SK-N-SH (cell line): ENCODE results near the gene GLS. TPM values are rescaled to one million over a fixed set of nuclear protein-coding genes. Genes with fewer than 3 reads are reported as not detected.

ENCODE experiments used
- CTCF ChIA-PET: fragments of 300-600, 350-600 bp; formaldehyde crosslinking; extraction: SDS; loops from one replicate; lab custom pipeline; 2021; lab: Yijun Ruan, JAX
- POLR2A ChIA-PET: fragments of 350-600 bp; sonication (Branson Sonifier 250); formaldehyde crosslinking; extraction: SDS; loops from one replicate; lab custom pipeline; 2020; ENCODE audit warnings: antibody characterized with exemption, inconsistent platforms; lab: Yijun Ruan, JAX
- DNase-seq: peaks from one replicate; pipeline ENCODE4 v3.0.0; 2012
- H2AFZ ChIP-seq: fragments of 200-600 bp; sonication (generic); 2 replicates; pipeline ENCODE4 v1.8.1; 2016; ENCODE audit warnings: antibody characterized with exemption, mild to moderate bottlenecking, low read depth
- H3F3A ChIP-seq: fragments of 200-600 bp; sonication (generic); replicated peaks from 2 replicates; pipeline ENCODE3; 2016; ENCODE audit warnings: antibody characterized with exemption, mild to moderate bottlenecking; ENCODE audit not compliant: insufficient read depth
- H3K27ac ChIP-seq, 2 experiments: fragments of 200-500 bp in 1 of 2; fragments of 200-600 bp in 1 of 2; sonication (Bioruptor generic) in 1 of 2; sonication (generic), shearing (Covaris generic) in 1 of 2; 2 replicates each; pipeline versions ENCODE4 v1.5.1 to v1.6.1; 2014 to 2016; ENCODE audit warnings: low read depth in 2 of 2, inconsistent platforms in 1 of 2, low read length in 1 of 2, mild to moderate bottlenecking in 1 of 2, mixed read lengths in 1 of 2
- H3K27me3 ChIP-seq: fragments of 200-600 bp; sonication (generic), shearing (Covaris generic); 2 replicates; pipeline ENCODE4 v1.6.1; 2016; ENCODE audit warnings: mixed run types; ENCODE audit not compliant: insufficient read depth
- H3K36me3 ChIP-seq, 2 experiments: fragments of 200-500 bp in 1 of 2; fragments of 200-600 bp in 1 of 2; sonication (Bioruptor generic) in 1 of 2; sonication (generic) in 1 of 2; replicated peaks in 1 of 2; 2 replicates each; pipeline versions ENCODE3 to v1.5.1; 2014 to 2016; ENCODE audit warnings: low read length in 1 of 2, mild to moderate bottlenecking in 1 of 2; ENCODE audit not compliant: insufficient read depth in 2 of 2, control insufficient read depth in 1 of 2
- H3K4me1 ChIP-seq, 2 experiments: fragments of 200-500 bp in 1 of 2; fragments of 200-600 bp in 1 of 2; sonication (Bioruptor generic) in 1 of 2; sonication (generic), shearing (Covaris generic) in 1 of 2; 2 replicates each; pipeline versions ENCODE4 v1.5.1 to v1.6.1; 2014 to 2016; ENCODE audit warnings: low read depth in 1 of 2, low read length in 1 of 2, mixed run types in 1 of 2; ENCODE audit not compliant: insufficient read depth in 2 of 2, control insufficient read depth in 1 of 2
- H3K4me2 ChIP-seq: fragments of 200-600 bp; sonication (generic), shearing (Covaris generic); 2 replicates; pipeline ENCODE4 v1.6.1; 2017; ENCODE audit warnings: mixed run types
- H3K4me3 ChIP-seq, 2 experiments: fragments of 200-500 bp in 1 of 2; fragments of 200-600 bp in 1 of 2; sonication (Bioruptor generic) in 1 of 2; sonication (generic), shearing (Covaris generic) in 1 of 2; 2 replicates each; pipeline versions ENCODE4 v1.5.1 to v1.8.1; 2014 to 2016; ENCODE audit warnings: low read depth in 2 of 2, inconsistent platforms in 1 of 2, low read length in 1 of 2, mild to moderate bottlenecking in 1 of 2, mixed read lengths in 1 of 2, moderate library complexity in 1 of 2
- H3K79me2 ChIP-seq: fragments of 200-600 bp; sonication (generic); 2 replicates; pipeline ENCODE4 v1.8.1; 2017; ENCODE audit warnings: mild to moderate bottlenecking; ENCODE audit not compliant: insufficient read depth
- H3K9ac ChIP-seq: fragments of 200-600 bp; sonication (generic); 2 replicates; pipeline ENCODE4 v1.6.1; 2017; ENCODE audit warnings: mixed run types
- H3K9me2 ChIP-seq: fragments of 200-600 bp; sonication (generic); 2 replicates; pipeline ENCODE4 v1.6.1; 2017; ENCODE audit warnings: mixed run types
- H3K9me3 ChIP-seq: fragments of 200-600 bp; sonication (generic); 2 replicates; pipeline ENCODE4 v1.6.1; 2017; ENCODE audit warnings: mixed run types, mild to moderate bottlenecking, moderate library complexity
- H4K20me1 ChIP-seq: fragments of 200-600 bp; sonication (generic); 2 replicates; pipeline ENCODE4 v1.6.1; 2017; ENCODE audit warnings: mild to moderate bottlenecking, mixed run types; ENCODE audit not compliant: insufficient read depth
- CHD2 ChIP-seq: fragments of 150-350 bp; IDR thresholded peaks from 2 replicates; pipeline ENCODE4 v1.6.1; 2018; ENCODE audit warnings: low read length; ENCODE audit not compliant: partially characterized antibody
- ELF1 ChIP-seq: IDR thresholded peaks from 2 replicates; pipeline ENCODE4 v1.4.0; 2012
- EP300 ChIP-seq, 2 experiments: IDR thresholded peaks; 2 replicates each; pipeline versions ENCODE4 v1.4.0 to v1.6.1; 2012; ENCODE audit warnings: borderline replicate concordance in 1 of 2, low read depth in 1 of 2, low read length in 1 of 2
- FOXJ3 ChIP-seq: sonication (generic); formaldehyde crosslinking; IDR thresholded peaks from 2 replicates; pipeline ENCODE4 v1.5.1; 2020; ENCODE audit warnings: mild to moderate bottlenecking, missing genetic modification reagents
- GABPA ChIP-seq: IDR thresholded peaks from 2 replicates; pipeline ENCODE4 v1.4.0; 2012; ENCODE audit warnings: low read depth, mild to moderate bottlenecking
- GATA2 ChIP-seq: sonication (generic); formaldehyde crosslinking; IDR thresholded peaks from 2 replicates; pipeline ENCODE4 v1.5.0; 2020; ENCODE audit warnings: mild to moderate bottlenecking, missing genetic modification reagents
- MAX ChIP-seq: IDR thresholded peaks from 2 replicates; pipeline ENCODE4 v1.4.0; 2012; ENCODE audit warnings: low read depth
- MEF2A ChIP-seq: IDR thresholded peaks from 2 replicates; pipeline ENCODE4 v1.4.0; 2012; ENCODE audit warnings: low read depth, borderline replicate concordance
- NFIC ChIP-seq: IDR thresholded peaks from 2 replicates; pipeline ENCODE4 v1.4.0; 2012; ENCODE audit warnings: borderline replicate concordance
- PBX3 ChIP-seq: IDR thresholded peaks from 2 replicates; pipeline ENCODE4; 2012
- RAD21 ChIP-seq: IDR thresholded peaks from 2 replicates; pipeline ENCODE4 v1.6.1; 2012; ENCODE audit warnings: mild to moderate bottlenecking, low read length
- RCOR1 ChIP-seq: fragments of 150-350 bp; IDR thresholded peaks from 2 replicates; pipeline ENCODE4 v1.6.1; 2017; ENCODE audit warnings: antibody characterized with exemption, low read length
- REST ChIP-seq: IDR thresholded peaks from 2 replicates; pipeline ENCODE4 v1.6.1; 2012; ENCODE audit warnings: mild to moderate bottlenecking, low read depth, low read length, moderate library complexity
- RFX5 ChIP-seq: IDR thresholded peaks from 2 replicates; pipeline ENCODE4 v1.6.1; 2012; ENCODE audit warnings: mild to moderate bottlenecking, improper control_type of control experiment, low read length
- SIN3A ChIP-seq: IDR thresholded peaks from 2 replicates; pipeline ENCODE4 v1.6.1; 2012; ENCODE audit warnings: low read depth, mild to moderate bottlenecking, low read length, moderate library complexity, borderline replicate concordance
- TCF12 ChIP-seq: IDR thresholded peaks from 2 replicates; pipeline ENCODE4 v1.4.0; 2012
- TEAD4 ChIP-seq: IDR thresholded peaks from 2 replicates; pipeline ENCODE4 v1.4.0; 2012; ENCODE audit warnings: mild to moderate bottlenecking, borderline replicate concordance; ENCODE audit not compliant: insufficient read depth
- ZBTB33 ChIP-seq: IDR thresholded peaks from 2 replicates; pipeline ENCODE4 v1.4.0; 2012; ENCODE audit warnings: low read depth, borderline replicate concordance
- WGBS: methylation state at CpG from one replicate; pipeline ENCODE4 v1.1.6; 2017; ENCODE audit warnings: low lambda C conversion rate; 5-methylcytosine and 5-hydroxymethylcytosine counted together
- polyA plus RNA-seq, 3 experiments: library from polyadenylated mRNA; depleted of rRNA; stranded (reverse); fragments of >200 nt; gene quantifications; 2 replicates each; pipeline ENCODE4 v1.2.3, GENCODE V29; 2012

GLS gene
- polyA plus RNA-seq, 1 of the 3 experiments (the other 2 are of a cell fraction), result 37.2 TPM

- peaks cover 12 to 16% of the 10 kb centered on the region in 2 experiments for H3K36me3 ChIP-seq
- H3K27ac ChIP-seq, result peak overlapping the region in 1 of 2 experiments; percentile 11; a peak in 1 of 4 replicates
- 80% methylated on average over 2 of the region's 2 CpGs for WGBS
- POLR2A ChIA-PET, result no interaction called here
- H3K79me2 ChIP-seq, result no peaks in the 10 kb centered on the region
- no peaks in the 10 kb centered on the region for H3K27me3 ChIP-seq
- no peaks in the 10 kb centered on the region for H3K9me2 ChIP-seq
- no peak for TF ChIP-seq RCOR1
- CTCF ChIA-PET, result no interaction called here
- DNase-seq, result no peak
- H2AFZ ChIP-seq, result no peak overlapping the region
- H4K20me1 ChIP-seq, result no peaks in the 10 kb centered on the region
- H3K9ac ChIP-seq, result no peak overlapping the region
- no peaks in the 10 kb centered on the region for H3K9me3 ChIP-seq
- no peak overlapping the region for H3K4me2 ChIP-seq
- H3K4me3 ChIP-seq, result no peak overlapping the region
- H3F3A ChIP-seq, result peaks cover 80% of the 10 kb centered on the region
- H3K4me1 ChIP-seq, result peaks cover 24 to 27% of the 10 kb centered on the region in 2 experiments
Measured at GRCh38 chr2:190943706-190944105, 63.1 kb downstream of the GLS start.

- H3K4me2 ChIP-seq, result peak overlapping the region; percentile 56
- no peaks in the 10 kb centered on the region for H3K36me3 ChIP-seq
- peaks cover 25 to 29% of the 10 kb centered on the region in 2 experiments for H3K4me1 ChIP-seq
- no peaks in the 10 kb centered on the region for H3K79me2 ChIP-seq
- ChIA-PET CTCF (interaction anchor here (0.7 to 1.5 kb wide), 7 partner anchors 20 to 157 kb away, joined by 3 to 6 read pairs (median 3); no protein-coding TSS in a partner anchor), POLR2A (no interaction called here)
- DNase-seq, result peak; percentile 18
- no peaks in the 10 kb centered on the region for H4K20me1 ChIP-seq
- H3K9ac ChIP-seq, result no peak overlapping the region
- peaks cover 55% of the 10 kb centered on the region for H3F3A ChIP-seq
- 0% methylated on average over 1 of the region's 1 CpG for WGBS
- H3K27ac ChIP-seq, result peak overlapping the region; percentile 64 to 85
- no peaks in the 10 kb centered on the region for H3K27me3 ChIP-seq
- TF ChIP-seq RAD21 (no peak), TEAD4 (peak; percentile 30; the same call in 1 of the 2 replicates), REST (no peak), MAX (no peak), RCOR1 (peak; percentile 50; the same call in 1 of the 2 replicates), FOXJ3 (CRISPR knock-in tag) (no peak), GATA2 (peak; percentile 71), NFIC (no peak), RFX5 (no peak), SIN3A (0 out of 2 replicates have a peak, but pooled peaks have one; percentile 22), ZBTB33 (no peak), GABPA (no peak), MEF2A (no peak), TCF12 (peak; percentile 27), CHD2 (peak; percentile 50), ELF1 (no peak), EP300 (IDR thresholded peaks at IDR 0.05; ENCODE audit: borderline replicate concordance in 1 of 2, low read depth in 1 of 2, low read length in 1 of 2) (peak in 1 of 2 experiments; percentile 72; a peak in 2 of 4 replicates), PBX3 (no peak)
- no peaks in the 10 kb centered on the region for H3K9me2 ChIP-seq
- no peak overlapping the region for H2AFZ ChIP-seq
- no peak overlapping the region for H3K4me3 ChIP-seq
- no peaks in the 10 kb centered on the region for H3K9me3 ChIP-seq
Measured at GRCh38 chr2:190947141-190947540, 66.5 kb downstream of the GLS start.
